Measurements from ENCODE around the gene TFEB. TPM values are rescaled to one million over a fixed set of nuclear protein-coding genes. Genes with fewer than 3 reads are reported as not detected.
"Not testable (repeated sequence)": the region's sequence is repeated elsewhere in the genome, so short reads cannot be mapped to it uniquely, and the experiment has no call there.

The TFEB gene
- polyA plus RNA-seq, 1 experiment = 3.9 TPM

GRCh38 chr6:41770381-41771057 lies 35.1 kb upstream of the TFEB start:
- Histone ChIP-seq H3K27me3 (ENCODE audit: control insufficient read depth, insufficient read depth, low read length) (no peaks in the 10 kb centered on the region), H3K9me3 (ENCODE audit: control insufficient read depth, insufficient read depth, low read length) (no peaks in the 10 kb centered on the region; the same call in 1 of the 2 replicates), H3K27ac (ENCODE audit: low read depth, low read length) (no peak overlapping the region), H3K4me3 (ENCODE audit: low read depth, low read length) (no peak overlapping the region)
- POLR2A ChIA-PET = no interaction called here
- no peak for DNase-seq (ENCODE audit: low read depth, low spot score)
- no peak for TF ChIP-seq CTCF (IDR thresholded peaks at IDR 0.05; ENCODE audit: low read depth, low read length)
- CTCF ChIA-PET = interaction anchor here (0.6 kb wide), 1 partner anchor 17 kb away, joined by 6 read pairs; the partner anchor contains the start of gene TOMM6

- DNase-seq (ENCODE audit: low read depth, low spot score) = no peak
- H3K9me3 ChIP-seq (ENCODE audit: control insufficient read depth, insufficient read depth, low read length) = no peaks in the 10 kb centered on the region; the same call in 1 of the 2 replicates
- ChIA-PET POLR2A (no interaction called here), CTCF (interaction anchor here (0.7 to 2.3 kb wide), 3 partner anchors 18 to 167 kb away, joined by 3 to 15 read pairs (median 3); partner anchors contain the start of gene TOMM6)
- no peak for TF ChIP-seq CTCF (IDR thresholded peaks at IDR 0.05; ENCODE audit: low read depth, low read length)
- no peaks in the 10 kb centered on the region for H3K27me3 ChIP-seq (ENCODE audit: control insufficient read depth, insufficient read depth, low read length)
- H3K4me3 ChIP-seq (ENCODE audit: low read depth, low read length) = no peak overlapping the region
- no peak overlapping the region for H3K27ac ChIP-seq (ENCODE audit: low read depth, low read length)
These were observed 34.0 kb upstream of the TFEB start for GRCh38 chr6:41769376-41769775.

GRCh38 chr6:41768545-41769308 lies 33.3 kb upstream of the TFEB start:
- Histone ChIP-seq H3K27ac (ENCODE audit: low read depth, low read length) (no peak overlapping the region), H3K4me3 (ENCODE audit: low read depth, low read length) (no peak overlapping the region), H3K27me3 (ENCODE audit: control insufficient read depth, insufficient read depth, low read length) (no peaks in the 10 kb centered on the region), H3K9me3 (ENCODE audit: control insufficient read depth, insufficient read depth, low read length) (no peaks in the 10 kb centered on the region; the same call in 1 of the 2 replicates)
- CTCF ChIA-PET = interaction anchor here (0.7 to 2.3 kb wide), 4 partner anchors 8 to 166 kb away, joined by 3 to 15 read pairs (median 4); partner anchors contain the start of genes TFEB and TOMM6
- POLR2A ChIA-PET = no interaction called here
- DNase-seq (ENCODE audit: low read depth, low spot score) = no peak
- TF ChIP-seq CTCF (IDR thresholded peaks at IDR 0.05; ENCODE audit: low read depth, low read length) = no peak

- POLR2A ChIA-PET = no interaction called here
These were observed 31.9 kb upstream of the TFEB start for GRCh38 chr6:41767112-41767833.

GRCh38 chr6:41766043-41766664 lies 30.7 kb upstream of the TFEB start:
- H3K27me3 ChIP-seq (ENCODE audit: control insufficient read depth, insufficient read depth, low read length); H3K27ac ChIP-seq (ENCODE audit: low read depth, low read length); POLR2A ChIA-PET; H3K4me3 ChIP-seq (ENCODE audit: low read depth, low read length); DNase-seq (ENCODE audit: low read depth, low spot score); H3K9me3 ChIP-seq (ENCODE audit: control insufficient read depth, insufficient read depth, low read length): not testable (repeated sequence)
- CTCF ChIA-PET = interaction anchor here (1.2 kb wide), 1 partner anchor 9 kb away, joined by 3 read pairs; no protein-coding TSS in a partner anchor

More at GRCh38 chr6:41767112-41767833, 31.9 kb upstream of the TFEB start:
- H3K9me3 ChIP-seq (ENCODE audit: control insufficient read depth, insufficient read depth, low read length) = no peaks in the 10 kb centered on the region; the same call in 1 of the 2 replicates
- peak overlapping the region; percentile 75 for H3K27ac ChIP-seq (ENCODE audit: low read depth, low read length)
- CTCF ChIA-PET = interaction anchor here (1.2 to 2.3 kb wide), 3 partner anchors 8 to 20 kb away, joined by 3 to 15 read pairs (median 6); partner anchors contain the start of gene TOMM6
- DNase-seq (ENCODE audit: low read depth, low spot score) = peak; percentile 55
- H3K4me3 ChIP-seq (ENCODE audit: low read depth, low read length) = no peak overlapping the region
- H3K27me3 ChIP-seq (ENCODE audit: control insufficient read depth, insufficient read depth, low read length) = peaks cover 4% of the 10 kb centered on the region
- no peak for TF ChIP-seq CTCF (IDR thresholded peaks at IDR 0.05; ENCODE audit: low read depth, low read length)
